GM10266 (cell line): ENCODE results near the gene FAM229A.

Experiments used
- DNase-seq: peaks from one replicate; pipeline ENCODE4 v3.0.0; 2012; ENCODE audit errors: extremely low spot score
- TF ChIP-seq, protein P1 (sequence below): IDR thresholded peaks from 2 replicates; pipeline ENCODE4 v1.5.1; 2012; ENCODE audit warnings: mild to moderate bottlenecking, low read depth; ENCODE audit not compliant: control insufficient read depth, insufficient read depth; ENCODE audit errors: missing control alignments

The FAM229A gene

DNA sequence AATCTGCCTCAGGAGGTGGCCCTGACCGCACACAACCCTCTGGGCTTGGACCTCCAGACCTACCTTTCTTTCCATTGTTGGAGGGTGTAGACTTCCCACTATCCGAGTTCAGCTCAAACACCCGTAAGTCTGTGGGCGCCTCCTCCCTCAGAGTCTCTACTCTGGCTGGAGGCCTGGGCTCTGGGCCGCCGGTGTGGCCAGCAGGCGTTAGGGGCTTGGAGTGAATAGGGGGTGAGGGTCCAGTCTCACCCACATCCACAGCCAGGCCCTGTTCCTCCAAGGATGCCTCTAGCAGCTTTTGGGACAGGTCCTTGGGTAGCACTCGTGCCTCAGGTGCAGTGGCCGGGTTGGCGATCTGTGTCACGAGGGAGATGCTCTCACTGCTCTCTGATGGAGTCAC, 13.9 kb upstream of the FAM229A start:
- no peak for DNase-seq
- TF ChIP-seq, protein P1, sequence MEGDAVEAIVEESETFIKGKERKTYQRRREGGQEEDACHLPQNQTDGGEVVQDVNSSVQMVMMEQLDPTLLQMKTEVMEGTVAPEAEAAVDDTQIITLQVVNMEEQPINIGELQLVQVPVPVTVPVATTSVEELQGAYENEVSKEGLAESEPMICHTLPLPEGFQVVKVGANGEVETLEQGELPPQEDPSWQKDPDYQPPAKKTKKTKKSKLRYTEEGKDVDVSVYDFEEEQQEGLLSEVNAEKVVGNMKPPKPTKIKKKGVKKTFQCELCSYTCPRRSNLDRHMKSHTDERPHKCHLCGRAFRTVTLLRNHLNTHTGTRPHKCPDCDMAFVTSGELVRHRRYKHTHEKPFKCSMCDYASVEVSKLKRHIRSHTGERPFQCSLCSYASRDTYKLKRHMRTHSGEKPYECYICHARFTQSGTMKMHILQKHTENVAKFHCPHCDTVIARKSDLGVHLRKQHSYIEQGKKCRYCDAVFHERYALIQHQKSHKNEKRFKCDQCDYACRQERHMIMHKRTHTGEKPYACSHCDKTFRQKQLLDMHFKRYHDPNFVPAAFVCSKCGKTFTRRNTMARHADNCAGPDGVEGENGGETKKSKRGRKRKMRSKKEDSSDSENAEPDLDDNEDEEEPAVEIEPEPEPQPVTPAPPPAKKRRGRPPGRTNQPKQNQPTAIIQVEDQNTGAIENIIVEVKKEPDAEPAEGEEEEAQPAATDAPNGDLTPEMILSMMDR, result no peak

DNA sequence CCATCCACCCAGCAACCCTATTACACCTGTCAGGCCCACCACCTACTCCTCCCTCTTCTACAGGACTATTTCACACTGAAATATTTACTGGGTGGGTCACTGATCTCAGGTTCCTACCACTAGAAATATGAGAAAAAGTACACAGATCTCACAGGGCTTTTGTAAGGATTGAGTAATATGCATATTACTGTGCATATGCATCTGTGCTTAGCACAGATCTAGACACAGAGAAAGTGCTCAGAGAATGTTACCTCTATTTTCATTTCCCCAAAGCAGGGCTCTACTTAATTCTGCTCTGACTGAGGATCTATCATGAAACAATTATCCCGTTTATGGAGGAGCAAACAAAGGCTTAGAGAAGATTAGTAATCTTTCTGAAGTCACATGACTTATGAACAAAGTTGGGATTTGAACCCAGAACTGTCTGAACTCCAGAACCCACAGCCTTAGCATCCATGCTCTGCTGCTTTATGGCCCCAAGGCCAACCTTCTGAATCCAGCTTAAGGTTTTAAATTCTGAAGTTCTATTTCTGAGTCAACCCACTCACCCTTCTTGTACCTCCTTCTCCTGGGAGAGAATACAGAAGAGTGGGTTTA, 11.8 kb upstream of the FAM229A start:
- TF ChIP-seq, protein P1, result no peak
- no peak for DNase-seq

DNA sequence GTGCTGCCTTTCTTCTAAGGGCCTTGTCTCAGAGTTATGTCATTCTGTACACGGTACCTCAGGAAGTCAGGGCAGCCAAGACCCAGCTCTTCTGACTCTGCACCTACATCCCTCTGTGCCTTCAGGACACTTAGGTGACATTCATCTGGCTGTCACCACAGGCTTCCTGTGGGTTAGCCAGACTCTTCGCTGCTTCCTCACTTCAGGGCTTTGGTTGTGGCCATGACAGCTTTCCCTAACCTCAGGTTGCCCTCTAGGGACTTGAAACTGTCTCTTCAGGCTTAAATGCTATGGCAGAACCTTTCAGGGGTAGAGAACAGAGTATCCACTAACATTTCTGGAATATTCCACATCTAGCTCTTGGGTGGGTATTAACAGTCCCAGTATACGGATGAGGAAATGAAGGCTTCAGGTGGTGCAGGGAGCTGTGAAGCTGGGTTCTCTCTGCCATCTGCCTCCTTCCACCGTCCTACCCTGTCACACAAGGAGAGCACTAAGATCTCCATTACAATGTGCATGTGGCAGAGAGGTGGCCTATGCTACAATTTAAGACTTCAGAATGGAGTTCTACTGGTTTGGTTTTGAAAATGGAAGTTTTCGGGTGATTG, 10.0 kb upstream of the FAM229A start:
- no peak for DNase-seq
- TF ChIP-seq, protein P1, result no peak

DNA sequence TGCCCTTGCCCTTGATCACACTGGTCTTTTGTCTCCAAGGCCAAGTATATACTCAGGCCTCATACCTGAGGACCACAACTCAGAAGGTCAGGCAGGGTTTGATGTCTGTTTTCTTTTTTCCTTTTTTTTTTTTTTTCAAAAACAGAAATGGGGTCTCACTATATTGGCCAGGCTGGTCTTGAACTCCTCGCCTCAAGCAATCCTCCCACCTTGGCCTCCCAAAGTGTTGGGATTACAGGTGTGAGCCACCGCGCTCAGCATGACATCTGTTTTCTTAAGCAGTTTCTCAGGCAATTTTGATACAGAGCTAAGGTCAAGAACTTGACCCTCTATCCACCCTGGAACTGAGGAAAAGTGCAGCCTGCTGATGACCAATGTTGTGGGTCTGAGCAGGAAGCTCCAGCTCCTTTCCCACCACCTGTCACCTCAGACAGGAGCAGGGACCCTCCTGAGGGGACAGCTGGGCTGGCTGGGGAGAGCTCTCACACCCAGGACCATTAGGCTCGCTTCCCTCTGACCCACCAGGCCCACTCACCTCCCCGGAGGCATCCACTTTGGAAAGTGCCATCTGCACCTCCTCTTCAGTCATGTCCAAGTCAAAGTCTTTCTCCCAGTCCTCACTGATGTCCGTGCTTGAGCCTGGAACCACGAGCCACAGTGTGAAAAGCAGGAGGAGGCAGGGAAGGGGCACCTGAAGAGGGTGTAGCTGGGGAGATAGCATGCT, 5.8 kb upstream of the FAM229A start:
- TF ChIP-seq, protein P1, result no peak
- DNase-seq, result no peak

DNA sequence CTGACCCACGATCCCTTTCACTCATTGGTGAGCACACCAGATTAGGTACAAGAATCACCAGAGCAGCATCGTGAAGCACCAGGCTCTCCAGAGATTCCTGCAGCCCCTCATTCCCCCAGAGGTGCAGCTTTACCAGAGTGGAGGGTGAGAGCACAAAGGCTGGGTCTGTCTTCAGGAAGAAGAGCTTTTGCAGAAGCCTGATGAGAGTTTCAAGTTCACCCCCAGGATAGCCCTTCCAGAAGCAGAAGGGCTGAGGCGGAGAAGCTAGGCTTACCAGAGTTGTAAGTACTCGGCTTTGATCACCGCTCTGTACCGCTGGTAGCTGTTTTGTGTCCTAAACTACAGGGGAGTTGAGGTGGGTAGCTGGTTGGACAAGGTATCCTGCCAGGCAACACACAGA, 3.2 kb upstream of the FAM229A start:
- DNase-seq, result no peak

DNA sequence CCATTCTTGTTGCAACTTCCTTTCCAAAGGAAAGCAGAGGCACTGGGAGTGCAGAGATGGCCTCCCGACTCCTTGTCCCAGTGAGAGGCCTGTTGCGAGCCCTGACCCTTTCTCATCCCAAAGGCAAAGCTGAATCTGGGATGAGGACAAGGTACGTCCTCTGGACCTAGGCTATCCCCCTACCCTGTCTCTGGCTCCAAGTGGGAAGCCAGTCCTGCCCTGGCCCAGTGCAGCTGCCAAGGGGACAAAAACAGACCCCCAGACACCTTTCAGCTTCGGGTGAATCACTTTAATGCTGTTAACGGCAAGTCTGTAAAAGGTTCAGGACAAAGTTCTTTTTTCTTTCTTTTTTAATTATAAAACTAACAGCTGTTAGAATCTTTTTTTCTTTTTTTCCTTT, 2.6 kb upstream of the FAM229A start:
- no peak for DNase-seq
- TF ChIP-seq, protein P1, result no peak

More for the DNA sequence above, 3.2 kb upstream of the FAM229A start:
- TF ChIP-seq, protein P1, result no peak

DNA sequence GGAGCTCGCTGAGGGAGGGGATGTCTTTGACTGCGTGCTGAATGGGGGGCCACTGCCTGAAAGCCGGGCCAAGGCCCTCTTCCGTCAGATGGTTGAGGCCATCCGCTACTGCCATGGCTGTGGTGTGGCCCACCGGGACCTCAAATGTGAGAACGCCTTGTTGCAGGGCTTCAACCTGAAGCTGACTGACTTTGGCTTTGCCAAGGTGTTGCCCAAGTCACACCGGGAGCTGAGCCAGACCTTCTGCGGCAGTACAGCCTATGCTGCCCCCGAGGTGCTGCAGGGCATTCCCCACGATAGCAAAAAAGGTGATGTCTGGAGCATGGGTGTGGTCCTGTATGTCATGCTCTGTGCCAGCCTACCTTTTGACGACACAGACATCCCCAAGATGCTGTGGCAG, 1.4 kb upstream of the FAM229A start:
- no peak for DNase-seq
- TF ChIP-seq, protein P1, result no peak
